Measurements from ENCODE around the gene SPAG8. TPM values are rescaled to one million over a fixed set of nuclear protein-coding genes. Genes with fewer than 3 reads are reported as not detected.

Gene SPAG8
- polyA plus RNA-seq, 1 donor (not counting 4 experiments of a cell fraction or from before 2014, with no cell fraction given), result 0.08 TPM

DNA sequence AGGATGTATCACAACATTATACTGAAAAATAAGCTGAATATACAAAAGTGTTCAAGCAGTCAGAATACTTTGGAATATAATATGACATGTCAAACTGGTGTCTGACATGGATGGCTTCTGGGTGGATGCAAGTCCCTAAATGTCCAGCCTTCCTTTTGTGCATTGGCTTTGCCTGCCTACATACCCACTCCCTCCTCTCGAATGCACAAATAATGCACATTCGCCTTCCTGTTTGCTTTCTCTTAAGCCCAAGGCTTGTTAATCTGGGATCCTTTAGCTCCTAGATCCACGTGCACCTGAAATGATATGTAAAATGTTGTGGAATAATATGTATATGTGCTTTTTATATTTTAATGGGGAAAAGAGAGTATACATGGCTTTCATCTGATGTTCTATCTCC is 33.6 kb downstream of the SPAG8 start:
- Histone ChIP-seq H3K9me3 (ENCODE audit: control insufficient read depth, low read depth, low read length) (no peaks in the 10 kb centered on the region), H3K4me1 (ENCODE audit: control insufficient read depth, extremely low read depth, insufficient read depth, low read length) (no peaks in the 10 kb centered on the region), H3K27me3 (ENCODE audit: control insufficient read depth, extremely low read depth, insufficient read depth, low read length) (no peaks in the 10 kb centered on the region), H4K20me1 (ENCODE audit: control insufficient read depth, extremely low read depth, insufficient read depth, low read length) (no peaks in the 10 kb centered on the region), H3K27ac (ENCODE audit: control insufficient read depth, insufficient read depth, low read length) (no peak overlapping the region), H3K9ac (ENCODE audit: control insufficient read depth, extremely low read depth, insufficient read depth, low read length) (no peak overlapping the region), H3K4me3 (ENCODE audit: control insufficient read depth in 2 of 3, extremely low read depth in 1 of 3, insufficient read depth in 2 of 3, low read depth in 1 of 3, low read length in 3 of 3) (no peak overlapping the region), H3K36me3 (ENCODE audit: control insufficient read depth in 2 of 2, extremely low read depth in 1 of 2, insufficient read depth in 2 of 2, low read length in 2 of 2) (no peaks in the 10 kb centered on the region), H3K9me1 (ENCODE audit: control insufficient read depth, extremely low read depth, insufficient read depth, low read length) (no peaks in the 10 kb centered on the region), H3K4me2 (ENCODE audit: control insufficient read depth, extremely low read depth, insufficient read depth, low read depth, low read length) (no peak overlapping the region), H3K79me2 (ENCODE audit: control insufficient read depth, insufficient read depth, low read length) (no peaks in the 10 kb centered on the region), H2AFZ (ENCODE audit: control insufficient read depth, low read length) (no peak overlapping the region)
- no peak for TF ChIP-seq EZH2 (IDR thresholded peaks at IDR 0.05; ENCODE audit: low read length)
- TF ChIP-seq, protein P1, sequence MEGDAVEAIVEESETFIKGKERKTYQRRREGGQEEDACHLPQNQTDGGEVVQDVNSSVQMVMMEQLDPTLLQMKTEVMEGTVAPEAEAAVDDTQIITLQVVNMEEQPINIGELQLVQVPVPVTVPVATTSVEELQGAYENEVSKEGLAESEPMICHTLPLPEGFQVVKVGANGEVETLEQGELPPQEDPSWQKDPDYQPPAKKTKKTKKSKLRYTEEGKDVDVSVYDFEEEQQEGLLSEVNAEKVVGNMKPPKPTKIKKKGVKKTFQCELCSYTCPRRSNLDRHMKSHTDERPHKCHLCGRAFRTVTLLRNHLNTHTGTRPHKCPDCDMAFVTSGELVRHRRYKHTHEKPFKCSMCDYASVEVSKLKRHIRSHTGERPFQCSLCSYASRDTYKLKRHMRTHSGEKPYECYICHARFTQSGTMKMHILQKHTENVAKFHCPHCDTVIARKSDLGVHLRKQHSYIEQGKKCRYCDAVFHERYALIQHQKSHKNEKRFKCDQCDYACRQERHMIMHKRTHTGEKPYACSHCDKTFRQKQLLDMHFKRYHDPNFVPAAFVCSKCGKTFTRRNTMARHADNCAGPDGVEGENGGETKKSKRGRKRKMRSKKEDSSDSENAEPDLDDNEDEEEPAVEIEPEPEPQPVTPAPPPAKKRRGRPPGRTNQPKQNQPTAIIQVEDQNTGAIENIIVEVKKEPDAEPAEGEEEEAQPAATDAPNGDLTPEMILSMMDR (optimal IDR thresholded peaks at IDR 0.05 in 1 of 3, IDR thresholded peaks at IDR 0.05 in 1 of 3, conservative IDR thresholded peaks at IDR 0.05 in 1 of 3; ENCODE audit: extremely low read depth in 1 of 3, insufficient read depth in 2 of 3, low read length in 3 of 3), result no peak
- dilution Hi-C loops (cut with MboI; ENCODE audit: extremely low pct_ligation_motif_present, low sequenced_read_pairs), result no loop called here
- DNase-seq (ENCODE audit: low read depth, low spot score), result no peak
- no peak for FAIRE-seq

DNA sequence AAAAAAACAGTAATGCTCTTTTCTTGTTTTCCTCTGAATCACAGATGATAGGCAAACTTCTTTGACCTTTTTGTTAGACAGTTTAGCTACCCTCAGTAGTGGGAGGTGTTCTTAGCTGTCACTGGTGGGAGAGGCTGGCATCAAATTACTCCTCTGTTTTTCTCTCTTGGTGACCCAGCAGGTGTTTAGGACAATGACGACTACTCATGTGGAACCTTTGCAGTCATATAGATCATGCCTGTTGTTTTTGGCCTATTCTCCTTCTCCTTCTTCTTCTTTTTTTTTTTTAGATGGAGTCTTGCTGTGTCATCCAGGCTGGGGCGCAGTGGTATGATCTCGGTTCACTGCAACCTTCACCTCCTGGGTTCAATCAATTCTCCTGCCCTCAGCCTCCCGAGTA is 36.0 kb downstream of the SPAG8 start:
- no peaks in the 10 kb centered on the region for H3K36me3 ChIP-seq (ENCODE audit: control insufficient read depth in 2 of 2, extremely low read depth in 1 of 2, insufficient read depth in 2 of 2, low read length in 2 of 2)
- H3K79me2 ChIP-seq (ENCODE audit: control insufficient read depth, insufficient read depth, low read length), result no peaks in the 10 kb centered on the region
- TF ChIP-seq EZH2 (IDR thresholded peaks at IDR 0.05; ENCODE audit: low read length), result no peak
- TF ChIP-seq, protein P1 (optimal IDR thresholded peaks at IDR 0.05 in 1 of 3, IDR thresholded peaks at IDR 0.05 in 1 of 3, conservative IDR thresholded peaks at IDR 0.05 in 1 of 3; ENCODE audit: extremely low read depth in 1 of 3, insufficient read depth in 2 of 3, low read length in 3 of 3), result no peak
- H4K20me1 ChIP-seq (ENCODE audit: control insufficient read depth, extremely low read depth, insufficient read depth, low read length), result no peaks in the 10 kb centered on the region
- DNase-seq (ENCODE audit: low read depth, low spot score) (no peak), FAIRE-seq (no peak)
- no peaks in the 10 kb centered on the region for H3K9me1 ChIP-seq (ENCODE audit: control insufficient read depth, extremely low read depth, insufficient read depth, low read length)
- H2AFZ ChIP-seq (ENCODE audit: control insufficient read depth, low read length), result no peak overlapping the region
- peaks cover 11% of the 10 kb centered on the region for H3K4me1 ChIP-seq (ENCODE audit: control insufficient read depth, extremely low read depth, insufficient read depth, low read length)
- no peak overlapping the region for H3K4me2 ChIP-seq (ENCODE audit: control insufficient read depth, extremely low read depth, insufficient read depth, low read depth, low read length)
- H3K27ac ChIP-seq (ENCODE audit: control insufficient read depth, insufficient read depth, low read length), result no peak overlapping the region
- H3K27me3 ChIP-seq (ENCODE audit: control insufficient read depth, extremely low read depth, insufficient read depth, low read length), result no peaks in the 10 kb centered on the region
- dilution Hi-C loops (cut with MboI; ENCODE audit: extremely low pct_ligation_motif_present, low sequenced_read_pairs), result no loop called here
- no peaks in the 10 kb centered on the region for H3K9me3 ChIP-seq (ENCODE audit: control insufficient read depth, low read depth, low read length)
- H3K4me3 ChIP-seq (ENCODE audit: control insufficient read depth in 2 of 3, extremely low read depth in 1 of 3, insufficient read depth in 2 of 3, low read depth in 1 of 3, low read length in 3 of 3), result no peak overlapping the region
- no peak overlapping the region for H3K9ac ChIP-seq (ENCODE audit: control insufficient read depth, extremely low read depth, insufficient read depth, low read length)

Measured in keratinocyte (primary cell).